ENCODE measurements around the gene KIRREL3.

GRCh38 chr11:126837581-126837980 lies 163.0 kb downstream of the KIRREL3 start:
- TF ChIP-seq, protein P1, sequence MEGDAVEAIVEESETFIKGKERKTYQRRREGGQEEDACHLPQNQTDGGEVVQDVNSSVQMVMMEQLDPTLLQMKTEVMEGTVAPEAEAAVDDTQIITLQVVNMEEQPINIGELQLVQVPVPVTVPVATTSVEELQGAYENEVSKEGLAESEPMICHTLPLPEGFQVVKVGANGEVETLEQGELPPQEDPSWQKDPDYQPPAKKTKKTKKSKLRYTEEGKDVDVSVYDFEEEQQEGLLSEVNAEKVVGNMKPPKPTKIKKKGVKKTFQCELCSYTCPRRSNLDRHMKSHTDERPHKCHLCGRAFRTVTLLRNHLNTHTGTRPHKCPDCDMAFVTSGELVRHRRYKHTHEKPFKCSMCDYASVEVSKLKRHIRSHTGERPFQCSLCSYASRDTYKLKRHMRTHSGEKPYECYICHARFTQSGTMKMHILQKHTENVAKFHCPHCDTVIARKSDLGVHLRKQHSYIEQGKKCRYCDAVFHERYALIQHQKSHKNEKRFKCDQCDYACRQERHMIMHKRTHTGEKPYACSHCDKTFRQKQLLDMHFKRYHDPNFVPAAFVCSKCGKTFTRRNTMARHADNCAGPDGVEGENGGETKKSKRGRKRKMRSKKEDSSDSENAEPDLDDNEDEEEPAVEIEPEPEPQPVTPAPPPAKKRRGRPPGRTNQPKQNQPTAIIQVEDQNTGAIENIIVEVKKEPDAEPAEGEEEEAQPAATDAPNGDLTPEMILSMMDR (IDR thresholded peaks at IDR 0.05) = no peak
- TF ChIP-seq POLR2A (IDR thresholded peaks at IDR 0.05) = no peak
